RWPE2 (cell line): Measurements from ENCODE around the gene TECPR1.
A peak's percentile ranks its signal among the peaks of the same experiment; 100 is the strongest.

Experiments
- ATAC-seq: fragments of 200-7000 bp; cut with Tn5 transposase; 3 replicates; pipeline ENCODE4 v1.9.1; 2021; ENCODE audit warnings: low read depth
- DNase-seq: peaks from one replicate; pipeline ENCODE4 v3.0.0-alpha.2; 2020; ENCODE audit warnings: low spot score
- H3K27ac ChIP-seq: fragments of 450-650 bp; 2 replicates; pipeline ENCODE4 v1.5.1; 2017; ENCODE audit warnings: mild to moderate bottlenecking; ENCODE audit not compliant: poor library complexity, severe bottlenecking
- H3K27me3 ChIP-seq: fragments of 250-450 bp; sonication (Bioruptor Pico); 2 replicates; pipeline ENCODE4 v1.5.1; 2021; ENCODE audit warnings: mild to moderate bottlenecking, moderate library complexity; ENCODE audit not compliant: insufficient read depth, poor library complexity, severe bottlenecking
- H3K36me3 ChIP-seq: fragments of 250-450 bp; sonication (Bioruptor Pico); 2 replicates; pipeline ENCODE4 v1.5.1; 2020; ENCODE audit warnings: low read depth, mild to moderate bottlenecking, moderate library complexity
- H3K4me1 ChIP-seq: fragments of 250-450 bp; sonication (Bioruptor Pico); 2 replicates; pipeline ENCODE4 v1.5.1; 2021; ENCODE audit warnings: mild to moderate bottlenecking, moderate library complexity; ENCODE audit not compliant: insufficient read depth, poor library complexity, severe bottlenecking
- H3K4me3 ChIP-seq: fragments of 250-450 bp; sonication (Bioruptor Pico); 2 replicates; pipeline ENCODE4 v1.5.1; 2021; ENCODE audit warnings: mild to moderate bottlenecking, moderate library complexity; ENCODE audit not compliant: severe bottlenecking
- H3K9me3 ChIP-seq: fragments of 250-450 bp; sonication (Bioruptor Pico); 2 replicates; pipeline ENCODE4 v1.5.1; 2021; ENCODE audit warnings: mild to moderate bottlenecking, moderate library complexity; ENCODE audit not compliant: severe bottlenecking
- TF ChIP-seq, protein P1 (sequence below): fragments of 450-650 bp; IDR thresholded peaks from one replicate; pipeline ENCODE4 v1.5.1; 2017; ENCODE audit warnings: mild to moderate bottlenecking, moderate library complexity; ENCODE audit not compliant: poor library complexity, severe bottlenecking

Gene TECPR1

DNA sequence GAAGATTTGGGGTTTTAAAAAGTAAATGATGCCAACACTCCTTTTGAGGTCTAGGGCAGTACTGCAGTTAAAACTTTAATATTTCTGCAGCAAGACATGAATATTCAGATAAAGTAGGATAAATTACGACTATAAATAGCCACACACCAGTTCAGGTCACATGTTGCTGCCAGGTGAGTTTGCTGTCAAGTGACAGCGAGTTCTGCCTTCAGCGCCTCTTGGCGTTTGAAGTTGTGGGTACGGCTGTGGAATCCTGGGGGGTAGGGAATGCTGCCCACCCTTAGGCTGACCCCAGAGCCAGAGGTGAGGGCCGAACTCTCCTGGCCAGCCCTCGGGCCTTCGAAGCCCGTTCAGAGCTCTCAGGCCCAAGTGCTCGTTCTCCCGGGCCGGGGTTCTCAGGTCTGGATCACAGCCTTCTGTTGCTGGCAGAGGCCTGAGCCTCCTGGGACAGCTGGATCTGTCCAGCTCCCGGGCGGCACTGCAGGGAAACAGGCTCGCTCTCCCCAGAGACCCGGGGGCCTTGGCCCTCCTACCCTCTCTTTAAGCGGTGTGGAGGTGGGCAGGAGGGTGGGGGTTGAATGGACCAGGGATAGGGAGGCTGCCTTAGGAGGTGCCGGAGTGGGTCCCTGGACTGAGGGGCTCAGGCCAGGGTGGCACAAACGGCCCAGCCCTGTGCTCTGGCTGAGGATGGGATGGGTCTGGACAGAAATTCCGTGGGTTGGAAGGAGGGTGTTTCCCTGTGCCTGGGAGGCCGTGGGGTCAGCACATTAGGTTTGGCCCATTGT is 34.9 kb upstream of the TECPR1 start:
- H3K27me3 ChIP-seq, result no peaks in the 10 kb centered on the region
- no peak for DNase-seq
- H3K4me3 ChIP-seq, result no peak overlapping the region
- peaks cover 50% of the 10 kb centered on the region for H3K36me3 ChIP-seq
- ATAC-seq, result peak; percentile 1; the same call in 2 of the 3 replicates
- H3K4me1 ChIP-seq, result peaks cover 41% of the 10 kb centered on the region
- H3K27ac ChIP-seq, result peak overlapping the region; percentile 91
- TF ChIP-seq, protein P1, sequence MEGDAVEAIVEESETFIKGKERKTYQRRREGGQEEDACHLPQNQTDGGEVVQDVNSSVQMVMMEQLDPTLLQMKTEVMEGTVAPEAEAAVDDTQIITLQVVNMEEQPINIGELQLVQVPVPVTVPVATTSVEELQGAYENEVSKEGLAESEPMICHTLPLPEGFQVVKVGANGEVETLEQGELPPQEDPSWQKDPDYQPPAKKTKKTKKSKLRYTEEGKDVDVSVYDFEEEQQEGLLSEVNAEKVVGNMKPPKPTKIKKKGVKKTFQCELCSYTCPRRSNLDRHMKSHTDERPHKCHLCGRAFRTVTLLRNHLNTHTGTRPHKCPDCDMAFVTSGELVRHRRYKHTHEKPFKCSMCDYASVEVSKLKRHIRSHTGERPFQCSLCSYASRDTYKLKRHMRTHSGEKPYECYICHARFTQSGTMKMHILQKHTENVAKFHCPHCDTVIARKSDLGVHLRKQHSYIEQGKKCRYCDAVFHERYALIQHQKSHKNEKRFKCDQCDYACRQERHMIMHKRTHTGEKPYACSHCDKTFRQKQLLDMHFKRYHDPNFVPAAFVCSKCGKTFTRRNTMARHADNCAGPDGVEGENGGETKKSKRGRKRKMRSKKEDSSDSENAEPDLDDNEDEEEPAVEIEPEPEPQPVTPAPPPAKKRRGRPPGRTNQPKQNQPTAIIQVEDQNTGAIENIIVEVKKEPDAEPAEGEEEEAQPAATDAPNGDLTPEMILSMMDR, result no peak
- H3K9me3 ChIP-seq, result no peaks in the 10 kb centered on the region

DNA sequence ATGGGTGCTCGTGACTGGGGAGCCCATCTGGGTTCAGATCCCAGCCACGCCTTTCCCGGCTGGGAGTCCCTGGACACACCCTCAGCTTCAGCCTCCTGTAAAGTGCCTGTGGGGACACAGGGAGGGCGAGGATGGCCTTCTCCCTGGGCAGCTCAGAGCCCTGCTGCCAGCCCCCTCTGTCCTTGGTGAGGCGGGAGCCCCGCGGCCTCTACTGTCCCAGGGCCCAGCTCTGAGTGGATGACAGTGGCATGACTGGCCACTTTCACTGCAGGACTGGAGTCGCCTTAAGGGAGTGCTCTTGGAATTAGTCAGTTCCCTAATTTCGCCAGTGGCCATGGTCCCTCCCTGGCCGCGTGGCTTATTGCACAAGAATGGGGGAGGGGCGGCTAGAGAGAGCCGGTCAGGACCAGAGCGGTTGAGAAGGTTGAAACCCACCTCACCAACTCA is 34.1 kb upstream of the TECPR1 start:
- no peak for DNase-seq
- H3K27ac ChIP-seq, result peak overlapping the region; percentile 91
- peak; percentile 10 for ATAC-seq
- TF ChIP-seq, protein P1, result no peak
- peaks cover 43% of the 10 kb centered on the region for H3K36me3 ChIP-seq
- no peaks in the 10 kb centered on the region for H3K27me3 ChIP-seq
- H3K9me3 ChIP-seq, result no peaks in the 10 kb centered on the region
- H3K4me3 ChIP-seq, result no peak overlapping the region
- H3K4me1 ChIP-seq, result peaks cover 41% of the 10 kb centered on the region

DNA sequence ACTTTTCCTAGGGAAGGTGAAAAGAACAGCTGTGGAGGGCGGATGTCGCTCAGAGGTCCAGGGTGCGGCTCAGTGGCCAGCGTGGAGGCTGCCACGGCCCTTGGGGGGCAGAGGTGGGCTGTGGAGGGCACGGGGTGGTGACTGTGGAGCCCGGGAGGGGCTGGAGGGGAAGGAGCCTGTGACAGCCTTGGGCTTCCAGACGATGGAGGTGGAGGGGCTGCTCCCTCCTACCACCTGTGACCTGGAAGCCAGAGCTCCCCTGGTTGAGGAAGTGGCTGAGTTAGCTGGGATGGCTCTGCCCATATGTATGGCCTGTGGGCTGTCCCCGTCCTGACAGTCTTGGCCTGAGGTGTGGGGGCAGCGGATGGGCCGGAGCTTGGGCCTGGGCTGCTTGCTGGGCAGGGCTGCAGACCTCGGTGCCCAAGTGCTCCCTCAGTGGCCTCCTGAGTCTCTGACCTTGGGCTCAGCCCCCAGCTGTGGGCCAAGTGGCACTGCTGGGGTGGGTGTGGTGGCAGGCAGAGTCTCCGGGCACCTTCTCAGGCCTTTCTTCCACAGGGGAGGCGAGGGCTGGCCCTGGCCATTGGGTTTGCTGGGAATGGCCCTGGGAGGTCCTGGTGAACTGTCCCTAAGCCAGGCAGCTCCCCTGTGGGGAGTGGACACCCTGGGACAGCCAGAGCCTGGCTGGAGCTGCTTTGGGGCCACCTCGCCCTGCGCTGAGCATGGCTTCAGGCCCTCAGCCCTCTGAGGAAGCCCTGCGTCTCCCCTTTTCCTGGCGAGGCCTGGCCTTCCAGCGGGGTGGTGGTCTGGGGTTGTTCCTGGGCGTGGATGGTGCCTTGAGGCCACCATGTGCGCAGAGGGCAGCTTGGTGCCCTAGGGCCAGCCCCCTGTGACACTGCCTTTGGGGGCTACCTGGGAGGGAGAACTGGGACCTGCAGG is 33.4 kb upstream of the TECPR1 start:
- peaks cover 41% of the 10 kb centered on the region for H3K4me1 ChIP-seq
- no peaks in the 10 kb centered on the region for H3K27me3 ChIP-seq
- H3K36me3 ChIP-seq, result peaks cover 36% of the 10 kb centered on the region
- DNase-seq (no peak), ATAC-seq (no peak)
- TF ChIP-seq, protein P1, result no peak
- H3K9me3 ChIP-seq, result no peaks in the 10 kb centered on the region
- H3K27ac ChIP-seq, result peak overlapping the region; percentile 91
- no peak overlapping the region for H3K4me3 ChIP-seq

DNA sequence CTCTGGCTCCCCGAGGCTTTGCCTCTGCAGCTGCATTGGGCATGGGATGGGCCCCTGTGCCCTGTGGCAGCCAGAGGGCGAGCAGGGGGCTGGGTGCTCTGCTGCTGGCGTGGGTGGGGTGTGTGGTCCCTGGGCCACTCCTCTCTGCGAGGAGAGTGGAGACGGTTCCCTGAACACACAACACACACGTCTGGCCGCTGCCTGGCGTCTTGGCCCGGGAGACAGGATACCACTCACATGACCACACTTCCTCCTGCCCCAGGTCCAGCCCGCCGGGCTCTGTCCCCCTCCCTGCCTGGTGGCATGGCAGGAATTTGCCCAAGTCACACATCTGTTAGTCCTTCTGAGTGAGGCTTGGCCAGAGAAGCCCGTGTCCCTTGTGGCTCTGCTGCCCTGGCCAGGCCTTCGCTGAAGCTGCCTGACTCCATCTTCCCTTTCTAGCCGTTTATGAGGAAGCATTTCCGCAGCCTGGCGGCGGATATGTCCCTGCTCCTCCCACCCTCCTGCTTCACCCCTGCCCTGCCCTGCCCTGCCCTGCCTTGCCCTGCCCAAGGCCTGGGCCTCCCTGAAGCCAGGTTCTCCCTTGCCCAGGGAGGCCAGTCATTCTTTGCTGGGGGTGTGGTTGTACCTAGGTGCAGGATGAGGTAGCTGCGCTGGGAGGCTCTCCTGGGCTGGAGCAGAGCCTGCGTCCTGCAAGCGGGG is 32.5 kb upstream of the TECPR1 start:
- H3K27me3 ChIP-seq, result no peaks in the 10 kb centered on the region
- H3K4me3 ChIP-seq, result peak overlapping the region; percentile 87
- H3K4me1 ChIP-seq, result peaks cover 41% of the 10 kb centered on the region
- H3K36me3 ChIP-seq, result peaks cover 29% of the 10 kb centered on the region
- TF ChIP-seq, protein P1, result no peak
- DNase-seq, result peak; percentile 89
- H3K27ac ChIP-seq, result peak overlapping the region; percentile 91
- H3K9me3 ChIP-seq, result no peaks in the 10 kb centered on the region
- peak; percentile 39 for ATAC-seq
